NCI-H524 (cell line): ENCODE results near the gene TLN1.

Experiments
- DNase-seq, 2 experiments: peaks; one replicate each; lab custom pipeline; 2025; lab: John Stamatoyannopoulos, UW

The TLN1 gene

GRCh38 chr9:35732185-35732799 is at the start of gene TLN1, which contains the start of gene CREB3:
Gene TLN1 (minus strand): TSS chr9:35732195. CDS start chr9:35725694, 6,501 bp downstream.
Gene CREB3 (plus strand): TSS chr9:35732666. CDS start chr9:35732773, 107 bp downstream.
- peak; percentile 95 to 97 for DNase-seq

- DNase-seq = no peak
These were observed 49.1 kb upstream of the TLN1 start for GRCh38 chr9:35781066-35781465.

GRCh38 chr9:35778496-35778895 is 46.5 kb upstream of the TLN1 start:
- no peak for DNase-seq

GRCh38 chr9:35776018-35776417 is 44.0 kb upstream of the TLN1 start:
- DNase-seq = peak in 1 of 2 experiments; percentile 68

- peak in 1 of 2 experiments; percentile 54 for DNase-seq
These were observed 43.1 kb upstream of the TLN1 start for GRCh38 chr9:35774907-35775635.

- DNase-seq = no peak
These were observed 39.9 kb upstream of the TLN1 start for GRCh38 chr9:35771943-35772342.

GRCh38 chr9:35771534-35771933 is 39.5 kb upstream of the TLN1 start:
- DNase-seq = no peak

- no peak for DNase-seq
These were observed 39.1 kb upstream of the TLN1 start for GRCh38 chr9:35771075-35771433.

GRCh38 chr9:35769763-35770162 is 37.8 kb upstream of the TLN1 start:
- no peak for DNase-seq

- DNase-seq = no peak
These were observed 35.5 kb upstream of the TLN1 start for GRCh38 chr9:35767458-35767857.

GRCh38 chr9:35766997-35767396 is 35.0 kb upstream of the TLN1 start:
- no peak for DNase-seq

- no peak for DNase-seq
These were observed 31.8 kb upstream of the TLN1 start for GRCh38 chr9:35763803-35764202.

GRCh38 chr9:35763181-35763580 is 31.2 kb upstream of the TLN1 start:
- no peak for DNase-seq

GRCh38 chr9:35760651-35761050 is 28.7 kb upstream of the TLN1 start:
- no peak for DNase-seq

GRCh38 chr9:35759795-35760194 is 27.8 kb upstream of the TLN1 start:
- no peak for DNase-seq

GRCh38 chr9:35758475-35759050 is 26.6 kb upstream of the TLN1 start:
- DNase-seq = no peak

GRCh38 chr9:35757892-35758275 is 25.9 kb upstream of the TLN1 start:
- DNase-seq = no peak

- peak; percentile 50 to 73 for DNase-seq
These were observed 25.4 kb upstream of the TLN1 start for GRCh38 chr9:35757226-35757891.

- peak; percentile 61 to 82 for DNase-seq
These were observed 24.6 kb upstream of the TLN1 start for GRCh38 chr9:35756275-35757225.

GRCh38 chr9:35755071-35755470 is 23.1 kb upstream of the TLN1 start:
- no peak for DNase-seq

GRCh38 chr9:35754264-35754663 is 22.3 kb upstream of the TLN1 start, which contains the start of gene MSMP:
Gene MSMP (minus strand): TSS chr9:35754276. CDS start chr9:35754129, 147 bp downstream.
- no peak for DNase-seq
